ENCODE measurements around the gene PRDM10. TPM values are rescaled to one million over a fixed set of nuclear protein-coding genes. Genes with fewer than 3 reads are reported as not detected.

PRDM10 gene
- polyA plus RNA-seq, 1 donor from 2014 or later, result 3.7 TPM

- H3K9me3 Mint-ChIP-seq, result no peaks in the 10 kb centered on the region
- H3K27me3 Mint-ChIP-seq, result peaks cover 2% of the 10 kb centered on the region
- H3K4me3 Mint-ChIP-seq, result no peak overlapping the region
- no peak overlapping the region for H3K27ac Mint-ChIP-seq
- peaks cover 2% of the 10 kb centered on the region for H3K36me3 Mint-ChIP-seq
- no peaks in the 10 kb centered on the region for H3K4me1 Mint-ChIP-seq
Measured at GRCh38 chr11:129853518-129854231, 149.0 kb downstream of the PRDM10 start.

- Mint-ChIP-seq H3K9me3 (no peaks in the 10 kb centered on the region), H3K36me3 (peaks cover 2% of the 10 kb centered on the region), H3K27me3 (peaks cover 2% of the 10 kb centered on the region), H3K27ac (no peak overlapping the region), H3K4me3 (no peak overlapping the region), H3K4me1 (no peaks in the 10 kb centered on the region)
Measured at GRCh38 chr11:129852125-129852740, 150.4 kb downstream of the PRDM10 start.

Other genes with a start within 250 kb of the PRDM10 start
- 0.19 TPM for gene TMEM45B, start 187.0 kb downstream of the PRDM10 start, polyA plus RNA-seq
- 17.9 TPM for gene NFRKB, start 107.3 kb downstream of the PRDM10 start, polyA plus RNA-seq
- 36.3 TPM for gene APLP2, start 67.1 kb upstream of the PRDM10 start, polyA plus RNA-seq
- 94.1 TPM for gene ST14, start 156.9 kb upstream of the PRDM10 start, polyA plus RNA-seq